Neutrophil (primary cell): ENCODE data around the gene BLID.

Experiments used
- H3K27ac ChIP-seq: fragments of 200-600 bp; sonication (generic); 2 replicates; pipeline ENCODE4 v1.5.1; 2016; ENCODE audit warnings: mild to moderate bottlenecking, moderate library complexity
- H3K27me3 ChIP-seq: fragments of 200-600 bp; sonication (generic); 2 replicates; pipeline ENCODE4 v1.6.0; 2016; ENCODE audit warnings: mild to moderate bottlenecking
- H3K36me3 ChIP-seq: fragments of 200-600 bp; sonication (generic); 2 replicates; pipeline ENCODE4 v1.5.1; 2017
- H3K4me1 ChIP-seq, 2 experiments: fragments of 200-600 bp in 1 of 2; sonication (generic) in 1 of 2; 1 replicate in 1 of 2; 2 replicates in 1 of 2; pipeline versions ENCODE4 v1.5.1 to v1.6.1; 2013 to 2016; ENCODE audit warnings: low read depth in 1 of 2, low read length in 1 of 2, mild to moderate bottlenecking in 1 of 2, moderate library complexity in 1 of 2; ENCODE audit not compliant: control insufficient read depth in 1 of 2, insufficient read depth in 1 of 2
- H3K4me3 ChIP-seq, 2 experiments: fragments of 200-600 bp in 1 of 2; sonication (generic) in 1 of 2; 1 replicate in 1 of 2; 2 replicates in 1 of 2; pipeline ENCODE4 v1.5.1; 2013 to 2016; ENCODE audit warnings: low read depth in 1 of 2, low read length in 1 of 2, mild to moderate bottlenecking in 1 of 2, moderate library complexity in 1 of 2
- H3K9me3 ChIP-seq: fragments of 200-600 bp; sonication (generic); 2 replicates; pipeline ENCODE4 v1.5.1; 2016
- TF ChIP-seq, protein P1 (sequence below): fragments of 200-600 bp; sonication (generic); IDR thresholded peaks from 2 replicates; pipeline ENCODE4 v1.5.1; 2016; ENCODE audit warnings: antibody characterized with exemption

BLID gene

DNA sequence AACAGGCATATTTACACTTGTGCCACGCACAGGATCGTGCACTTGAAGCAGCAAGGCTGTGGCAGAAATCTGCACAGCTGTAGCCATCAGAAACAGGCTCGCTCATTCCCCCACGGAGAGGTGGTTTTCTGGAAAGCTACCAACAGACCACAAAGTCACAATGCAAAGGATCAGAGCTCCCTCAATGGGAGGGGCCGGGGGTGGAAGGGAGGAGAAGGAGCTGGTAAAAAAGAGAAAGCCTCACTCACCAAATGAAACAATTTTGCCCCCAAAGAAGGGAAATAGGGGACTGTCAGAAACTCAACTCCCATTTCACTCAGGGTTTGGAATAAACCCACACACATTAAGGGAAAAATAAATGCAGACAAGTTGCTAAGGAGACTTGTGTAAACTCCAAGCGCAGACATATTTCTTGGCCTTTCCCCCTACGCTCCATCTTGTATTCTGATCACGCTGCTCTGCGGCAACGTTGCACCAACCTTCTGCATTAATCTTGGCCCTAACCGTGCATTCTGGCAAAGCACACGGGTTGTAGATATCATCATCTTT, 43.2 kb upstream of the BLID start:
- no peaks in the 10 kb centered on the region for H3K36me3 ChIP-seq
- no peak overlapping the region for H3K27ac ChIP-seq
- H3K4me3 ChIP-seq: no peak overlapping the region
- TF ChIP-seq, protein P1, sequence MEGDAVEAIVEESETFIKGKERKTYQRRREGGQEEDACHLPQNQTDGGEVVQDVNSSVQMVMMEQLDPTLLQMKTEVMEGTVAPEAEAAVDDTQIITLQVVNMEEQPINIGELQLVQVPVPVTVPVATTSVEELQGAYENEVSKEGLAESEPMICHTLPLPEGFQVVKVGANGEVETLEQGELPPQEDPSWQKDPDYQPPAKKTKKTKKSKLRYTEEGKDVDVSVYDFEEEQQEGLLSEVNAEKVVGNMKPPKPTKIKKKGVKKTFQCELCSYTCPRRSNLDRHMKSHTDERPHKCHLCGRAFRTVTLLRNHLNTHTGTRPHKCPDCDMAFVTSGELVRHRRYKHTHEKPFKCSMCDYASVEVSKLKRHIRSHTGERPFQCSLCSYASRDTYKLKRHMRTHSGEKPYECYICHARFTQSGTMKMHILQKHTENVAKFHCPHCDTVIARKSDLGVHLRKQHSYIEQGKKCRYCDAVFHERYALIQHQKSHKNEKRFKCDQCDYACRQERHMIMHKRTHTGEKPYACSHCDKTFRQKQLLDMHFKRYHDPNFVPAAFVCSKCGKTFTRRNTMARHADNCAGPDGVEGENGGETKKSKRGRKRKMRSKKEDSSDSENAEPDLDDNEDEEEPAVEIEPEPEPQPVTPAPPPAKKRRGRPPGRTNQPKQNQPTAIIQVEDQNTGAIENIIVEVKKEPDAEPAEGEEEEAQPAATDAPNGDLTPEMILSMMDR: no peak
- no peaks in the 10 kb centered on the region for H3K9me3 ChIP-seq
- H3K27me3 ChIP-seq: peaks cover 5% of the 10 kb centered on the region
- H3K4me1 ChIP-seq: peaks cover 0 to 5% of the 10 kb centered on the region in 2 experiments

DNA sequence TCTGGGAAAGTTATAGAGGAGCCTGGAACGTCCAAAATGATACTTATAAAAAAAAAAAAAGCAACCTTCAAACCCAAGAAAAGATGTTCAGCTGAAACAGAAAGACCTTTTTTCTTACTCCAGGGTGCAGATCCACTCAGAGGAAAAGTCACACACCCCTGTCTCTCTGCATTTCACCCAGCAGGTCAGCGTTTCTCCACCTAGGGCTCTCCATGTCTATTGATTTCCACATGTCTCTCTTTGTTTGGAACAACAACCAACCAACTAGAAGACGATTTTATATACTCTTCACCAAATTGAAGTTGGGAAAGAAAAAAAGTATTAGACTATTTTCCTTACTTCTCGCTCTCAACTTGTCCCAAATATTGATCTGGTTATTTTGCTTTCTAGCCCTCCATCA, 42.2 kb upstream of the BLID start:
- Histone ChIP-seq H3K27ac (no peak overlapping the region), H3K9me3 (no peaks in the 10 kb centered on the region), H3K36me3 (no peaks in the 10 kb centered on the region), H3K27me3 (peaks cover 5% of the 10 kb centered on the region), H3K4me1 (peaks cover 0 to 5% of the 10 kb centered on the region in 2 experiments), H3K4me3 (no peak overlapping the region)
- TF ChIP-seq, protein P1: no peak

- Histone ChIP-seq H3K4me1 (peaks cover 0 to 5% of the 10 kb centered on the region in 2 experiments), H3K9me3 (no peaks in the 10 kb centered on the region), H3K27ac (no peak overlapping the region), H3K4me3 (peak overlapping the region in 1 of 2 experiments; percentile 10), H3K36me3 (no peaks in the 10 kb centered on the region), H3K27me3 (peaks cover 5% of the 10 kb centered on the region)
- TF ChIP-seq, protein P1: no peak
These were observed 41.7 kb upstream of the BLID start for GRCh38 chr11:122157653-122158161.

- TF ChIP-seq, protein P1: no peak
- Histone ChIP-seq H3K27ac (no peak overlapping the region), H3K4me3 (no peak overlapping the region), H3K36me3 (no peaks in the 10 kb centered on the region), H3K27me3 (peaks cover 5% of the 10 kb centered on the region), H3K4me1 (peaks cover 0 to 5% of the 10 kb centered on the region in 2 experiments), H3K9me3 (no peaks in the 10 kb centered on the region)
These were observed 40.9 kb upstream of the BLID start for GRCh38 chr11:122156940-122157382.

DNA sequence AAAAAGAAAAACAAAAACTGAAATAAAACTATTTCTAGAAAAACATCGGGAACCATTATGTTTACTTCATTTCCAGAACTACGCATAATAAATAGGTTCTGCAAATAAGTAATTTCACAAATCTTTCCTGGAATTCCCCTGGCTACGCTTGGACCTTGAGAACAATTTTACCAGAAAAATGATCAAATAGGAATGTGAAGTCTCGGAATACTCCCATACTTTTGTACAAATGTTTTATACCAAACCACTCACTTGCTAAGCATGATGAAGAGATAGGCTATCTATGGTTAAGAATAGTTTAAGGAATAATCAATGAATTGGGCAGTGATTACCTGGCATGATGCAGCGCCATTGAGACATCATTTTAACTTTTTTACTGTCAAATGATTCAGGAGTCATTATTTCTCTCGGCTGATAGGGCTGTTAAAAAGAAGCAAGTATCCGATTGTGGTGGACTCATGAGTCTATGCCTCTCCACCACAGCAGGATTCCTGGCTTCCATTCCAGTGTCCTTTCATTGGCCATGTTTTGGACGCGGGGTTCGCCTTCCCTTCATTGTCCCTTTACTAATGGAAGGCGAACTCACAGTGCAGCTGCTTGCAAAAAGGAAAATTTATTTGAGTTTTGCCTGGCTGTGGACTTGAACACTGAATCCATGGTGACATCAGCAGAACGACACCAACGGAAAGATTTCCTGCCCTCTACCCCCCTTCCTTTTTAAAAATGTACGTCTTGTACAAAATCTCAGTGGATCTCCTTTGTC, 39.9 kb upstream of the BLID start:
- Histone ChIP-seq H3K4me3 (no peak overlapping the region), H3K36me3 (no peaks in the 10 kb centered on the region), H3K27ac (no peak overlapping the region), H3K9me3 (no peaks in the 10 kb centered on the region), H3K27me3 (peaks cover 5% of the 10 kb centered on the region), H3K4me1 (peaks cover 0 to 5% of the 10 kb centered on the region in 2 experiments)
- TF ChIP-seq, protein P1: no peak
